ENCODE results near the gene MORN1. TPM values are rescaled to one million over a fixed set of nuclear protein-coding genes. Genes with fewer than 3 reads are reported as not detected.

MORN1 gene
- total and polyA plus RNA-seq, 9 of the 15 experiments (the other 6 are each of a cell fraction or from before 2014, with no cell fraction given), result 0.24 to 9.3 (median 4.2) TPM

DNA sequence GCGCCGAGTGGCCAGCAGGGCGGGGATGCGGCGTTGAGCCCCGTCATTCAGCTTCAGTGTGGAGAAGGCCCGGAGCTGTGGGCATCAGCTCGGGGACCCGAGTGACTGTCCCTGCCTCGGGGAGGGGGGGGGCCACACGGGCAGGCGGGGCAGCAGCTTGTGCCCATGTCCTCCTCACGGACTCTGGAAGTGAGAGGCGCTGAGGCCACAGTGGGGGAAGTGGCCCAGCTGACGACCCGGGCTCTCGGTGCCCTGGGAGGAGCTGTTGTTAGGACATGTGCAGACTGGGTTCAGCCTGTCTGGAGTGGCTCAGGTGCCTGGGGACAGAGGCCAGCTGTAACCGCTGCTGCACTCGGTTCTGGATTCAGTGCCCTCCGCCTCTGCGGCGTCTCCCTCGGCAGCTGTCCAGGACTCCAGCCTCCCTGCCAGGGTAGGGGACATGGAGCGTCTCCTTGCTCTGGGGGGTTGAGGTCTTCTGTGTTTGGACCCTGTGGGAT, 92.2 kb downstream of the MORN1 start:
- ChIA-PET POLR2A (interaction anchor here (0.7 to 1.1 kb wide), 3 partner anchors 12 to 67 kb away, joined by 3 read pairs; no protein-coding TSS in a partner anchor), CTCF (ENCODE audit: low intra/inter-chr PET ratio) (no interaction called here)
- H3K4me1 ChIP-seq (replicated peaks in 1 of 2; ENCODE audit: control insufficient read depth in 2 of 2, insufficient read depth in 2 of 2, low read length in 2 of 2), result peaks cover 0 to 75% of the 10 kb centered on the region in 2 experiments; a peak in 3 of 5 replicates
- peaks cover 18% of the 10 kb centered on the region; the same call in 2 of the 3 replicates for H3K36me3 ChIP-seq (ENCODE audit: control insufficient read depth, insufficient read depth, low read length)
- no peak overlapping the region for H3K4me2 ChIP-seq (ENCODE audit: insufficient read depth, low read length)
- no peak overlapping the region for H2AFZ ChIP-seq (ENCODE audit: low read depth, low read length)
- H3K9ac ChIP-seq (ENCODE audit: insufficient read depth in 1 of 2, low read depth in 2 of 2, low read length in 2 of 2), result peak overlapping the region in 1 of 2 experiments; percentile 73; a peak in 2 of 4 replicates
- ATAC-seq, result no peak
- no peak overlapping the region for H3K4me3 ChIP-seq
- FAIRE-seq, result no peak
- peaks cover 7% of the 10 kb centered on the region for H3K9me1 ChIP-seq (ENCODE audit: control insufficient read depth, insufficient read depth, low read length)
- H3K79me2 ChIP-seq (ENCODE audit: control insufficient read depth, insufficient read depth, low read length), result peaks cover 83% of the 10 kb centered on the region
- intact Hi-C loops (cut with micrococcal nuclease), result no loop called here
- WGBS (ENCODE audit: insufficient coverage, low coverage, missing lambda C conversion rate), result 95% methylated on average over 16 of the region's 24 CpGs
- peaks cover 36% of the 10 kb centered on the region for H4K20me1 ChIP-seq (replicated peaks; ENCODE audit: control insufficient read depth, insufficient read depth, low read length)
- no peaks in the 10 kb centered on the region for H3K27me3 ChIP-seq (ENCODE audit: control insufficient read depth in 2 of 2, insufficient read depth in 2 of 2, low read length in 2 of 2)
- TF ChIP-seq POLR2G (IDR thresholded peaks at IDR 0.05; ENCODE audit: low read depth, low read length) (peak; percentile 33), ZNF212 (CRISPR knock-in tag; IDR thresholded peaks at IDR 0.05) (no peak)
- no peak overlapping the region for H3K27ac ChIP-seq (ENCODE audit: extremely low read depth, low read depth, low read length)
- no peaks in the 10 kb centered on the region for H3K9me3 ChIP-seq (replicated peaks; ENCODE audit: control insufficient read depth, insufficient read depth, low read depth, low read length)
- in situ Hi-C loops (cut with MboI), result loop anchor here (5.0 kb wide), 1 partner anchor 52 kb away; no protein-coding TSS in a partner anchor
- no TSS peak for BruUV-seq (replicated peaks)
- no peak for DNase-seq (ENCODE audit: extremely low read depth in 1 of 4, low spot score in 3 of 4)

- peaks cover 39% of the 10 kb centered on the region for H4K20me1 ChIP-seq (replicated peaks; ENCODE audit: control insufficient read depth, insufficient read depth, low read length)
- H2AFZ ChIP-seq (ENCODE audit: low read depth, low read length), result no peak overlapping the region
- no peaks in the 10 kb centered on the region for H3K9me3 ChIP-seq (replicated peaks; ENCODE audit: control insufficient read depth, insufficient read depth, low read depth, low read length)
- ATAC-seq (no peak), DNase-seq (ENCODE audit: extremely low read depth in 1 of 4, low spot score in 3 of 4) (no peak), FAIRE-seq (no peak)
- H3K9me1 ChIP-seq (ENCODE audit: control insufficient read depth, insufficient read depth, low read length), result peaks cover 7% of the 10 kb centered on the region
- intact Hi-C loops (cut with micrococcal nuclease) (no loop called here), in situ Hi-C loops (cut with MboI) (loop anchor here (5.0 kb wide), 1 partner anchor 51 kb away; no protein-coding TSS in a partner anchor)
- no peaks in the 10 kb centered on the region for H3K27me3 ChIP-seq (ENCODE audit: control insufficient read depth in 2 of 2, insufficient read depth in 2 of 2, low read length in 2 of 2)
- ChIA-PET CTCF (ENCODE audit: low intra/inter-chr PET ratio) (no interaction called here), POLR2A (interaction anchor here (1.0 to 1.1 kb wide), 2 partner anchors 13 to 21 kb away, joined by 3 read pairs; no protein-coding TSS in a partner anchor)
- H3K27ac ChIP-seq (ENCODE audit: extremely low read depth, low read depth, low read length), result no peak overlapping the region
- peaks cover 13% of the 10 kb centered on the region; the same call in 2 of the 3 replicates for H3K36me3 ChIP-seq (ENCODE audit: control insufficient read depth, insufficient read depth, low read length)
- H3K4me1 ChIP-seq (replicated peaks in 1 of 2; ENCODE audit: control insufficient read depth in 2 of 2, insufficient read depth in 2 of 2, low read length in 2 of 2), result peaks cover 0 to 80% of the 10 kb centered on the region in 2 experiments; a peak in 3 of 5 replicates
- no peak overlapping the region for H3K4me2 ChIP-seq (ENCODE audit: insufficient read depth, low read length)
- peaks cover 87% of the 10 kb centered on the region for H3K79me2 ChIP-seq (ENCODE audit: control insufficient read depth, insufficient read depth, low read length)
- no peak for TF ChIP-seq RAD21 (CRISPR knock-in tag; conservative IDR thresholded peaks at IDR 0.05 in 1 of 2, IDR thresholded peaks at IDR 0.05 in 1 of 2)
- 91% methylated on average over 12 of the region's 12 CpGs for WGBS (ENCODE audit: insufficient coverage, low coverage, missing lambda C conversion rate)
- H3K4me3 ChIP-seq, result no peak overlapping the region
- no TSS peak for BruUV-seq (replicated peaks)
- peak overlapping the region in 1 of 2 experiments; percentile 40; a peak in 2 of 4 replicates for H3K9ac ChIP-seq (ENCODE audit: insufficient read depth in 1 of 2, low read depth in 2 of 2, low read length in 2 of 2)
Measured at GRCh38 chr1:2298685-2299084, 92.7 kb downstream of the MORN1 start.

Measured in K562 (cell line).